HCT116 (cell line): ENCODE data around the gene SRGAP2B. TPM values are rescaled to one million over a fixed set of nuclear protein-coding genes. Genes with fewer than 3 reads are reported as not detected.
A peak's percentile ranks its signal among the peaks of the same experiment; 100 is the strongest.
"Not testable (repeated sequence)": the region's sequence is repeated elsewhere in the genome, so short reads cannot be mapped to it uniquely, and the experiment has no call there.

Experiments
- ATAC-seq: fragments of 200-7000 bp; cut with Tn5 transposase; 2 replicates; pipeline ENCODE4 v1.9.1; 2020; ENCODE audit warnings: mild to moderate bottlenecking, moderate library complexity
- BruUV-seq: library from RNA; stranded (reverse); fragments of 400-500 nt; replicated peaks from 2 replicates; lab custom pipeline; 2021; lab: Mats Ljungman, UMichigan
- CTCF ChIA-PET: fragments of 300-600 bp; sonication (Branson Sonifier 250); formaldehyde crosslinking; loops from one replicate; lab custom pipeline; 2021; ENCODE audit warnings: antibody characterized with exemption; lab: Charles Lee
- POLR2A ChIA-PET: fragments of 300-600, 350-600 bp; sonication (Branson Sonifier 250); formaldehyde crosslinking; loops from one replicate; lab custom pipeline; 2021; ENCODE audit warnings: antibody characterized with exemption; lab: Charles Lee
- RAD21 ChIA-PET, 2 experiments: fragments of 300-600 bp; sonication (Branson Sonifier 250); formaldehyde crosslinking; loops; one replicate each; lab custom pipeline; 2023; ENCODE audit warnings: low total read pairs in 2 of 2; ENCODE audit not compliant: uncharacterized antibody in 2 of 2, unreplicated experiment in 2 of 2, low non-redundant PET in 1 of 2; lab: Charles Lee
- DNase-seq: peaks from one replicate; pipeline ENCODE4 v3.0.0-alpha.2; 2010; ENCODE audit warnings: low read depth, low spot score
- H2AFZ ChIP-seq: fragments of 200-600 bp; shearing (Covaris generic), sonication (generic); 2 replicates; pipeline ENCODE4 v1.6.1; 2017; ENCODE audit warnings: low read depth, mixed run types, mixed read lengths, antibody characterized with exemption, low read length; ENCODE audit not compliant: poor library complexity, severe bottlenecking
- H3K27ac ChIP-seq: 2 replicates; pipeline ENCODE4 v1.5.1; 2012; ENCODE audit warnings: low read depth, low read length
- H3K27me3 ChIP-seq: fragments of 200-600 bp; sonication (generic); 2 replicates; pipeline ENCODE4 v1.6.1; 2016; ENCODE audit warnings: mixed run types, low read length, mixed read lengths; ENCODE audit not compliant: insufficient read depth
- H3K36me3 ChIP-seq, 2 experiments: fragments of 200-500 bp in 1 of 2; fragments of 200-600 bp in 1 of 2; sonication (Bioruptor generic) in 1 of 2; sonication (generic) in 1 of 2; 2 replicates each; pipeline versions ENCODE4 v1.5.1 to v1.6.1; 2014 to 2016; ENCODE audit warnings: low read length in 2 of 2, inconsistent platforms in 1 of 2, mixed read lengths in 1 of 2, mixed run types in 1 of 2; ENCODE audit not compliant: insufficient read depth in 2 of 2, control insufficient read depth in 1 of 2
- H3K4me1 ChIP-seq, 2 experiments: fragments of 200-600 bp in 1 of 2; sonication (generic) in 1 of 2; 2 replicates each; pipeline versions ENCODE4 v1.5.1 to v1.6.1; 2012 to 2017; ENCODE audit warnings: low read length in 2 of 2, inconsistent platforms in 1 of 2, mild to moderate bottlenecking in 1 of 2, mixed read lengths in 1 of 2, mixed run types in 1 of 2, moderate library complexity in 1 of 2; ENCODE audit not compliant: insufficient read depth in 2 of 2, control insufficient read depth in 1 of 2
- H3K4me2 ChIP-seq: fragments of 200-600 bp; sonication (generic); 2 replicates; pipeline ENCODE4 v1.6.1; 2017; ENCODE audit warnings: mixed run types, low read length, mixed read lengths
- H3K4me3 ChIP-seq, 2 experiments: fragments of 200-600 bp in 1 of 2; sonication (generic) in 1 of 2; replicated peaks in 1 of 2; 2 replicates each; pipeline ENCODE4 v1.5.1; 2011 to 2016; ENCODE audit warnings: low read length in 2 of 2, control low read depth in 1 of 2, low read depth in 1 of 2, mild to moderate bottlenecking in 1 of 2, mixed read lengths in 1 of 2, mixed run types in 1 of 2
- H3K79me2 ChIP-seq: fragments of 200-600 bp; sonication (generic); 2 replicates; pipeline ENCODE4 v1.6.1; 2017; ENCODE audit warnings: mild to moderate bottlenecking, mixed run types, low read length, moderate library complexity, mixed read lengths; ENCODE audit not compliant: insufficient read depth
- H3K9ac ChIP-seq: fragments of 200-600 bp; sonication (generic); 2 replicates; pipeline ENCODE4 v1.6.1; 2016; ENCODE audit warnings: low read length, mixed read lengths
- H3K9me2 ChIP-seq: fragments of 200-600 bp; sonication (generic), shearing (Covaris generic); 2 replicates; pipeline ENCODE4 v1.6.1; 2017; ENCODE audit warnings: mixed run types, mild to moderate bottlenecking, moderate library complexity; ENCODE audit not compliant: insufficient read depth
- H3K9me3 ChIP-seq, 2 experiments: fragments of 200-500 bp in 1 of 2; fragments of 200-600 bp in 1 of 2; sonication (Bioruptor generic) in 1 of 2; sonication (generic) in 1 of 2; 2 replicates each; pipeline ENCODE4 v1.6.1; 2014 to 2017; ENCODE audit warnings: low read length in 2 of 2, mixed read lengths in 2 of 2, inconsistent platforms in 1 of 2, low read depth in 1 of 2, mild to moderate bottlenecking in 1 of 2, mixed run types in 1 of 2, moderate library complexity in 1 of 2; ENCODE audit not compliant: control insufficient read depth in 1 of 2, insufficient read depth in 1 of 2
- H4K20me1 ChIP-seq: fragments of 200-600 bp; sonication (generic), shearing (Covaris generic); 2 replicates; pipeline ENCODE4 v1.6.1; 2017; ENCODE audit warnings: mixed run types, mild to moderate bottlenecking, moderate library complexity; ENCODE audit not compliant: insufficient read depth
- intact Hi-C: fragments of 100-400 bp; cut with micrococcal nuclease; formaldehyde crosslinking; loops from 2 replicates; pipeline ENCODE4 v1.10.0; 2022
- total RNA-seq: library from RNA; stranded (reverse); gene quantifications from one replicate; pipeline ENCODE4 v1.2.1, GENCODE V29; 2021; ENCODE audit not compliant: unreplicated experiment

SRGAP2B gene
- total RNA-seq, 1 experiment from 2014 or later = 31.2 TPM

- BruUV-seq, H3K9me3 ChIP-seq, H3K4me1 ChIP-seq, H4K20me1 ChIP-seq, POLR2A ChIA-PET, H3K9ac ChIP-seq, DNase-seq, CTCF ChIA-PET, H3K27me3 ChIP-seq, H3K4me2 ChIP-seq, H3K36me3 ChIP-seq, intact Hi-C loops, H3K27ac ChIP-seq, H3K9me2 ChIP-seq, H2AFZ ChIP-seq, H3K79me2 ChIP-seq, H3K4me3 ChIP-seq, RAD21 ChIA-PET: not testable (repeated sequence)
- ATAC-seq = peak; percentile 66
Measured at GRCh38 chr1:144946525-144947480, 148.3 kb downstream of the SRGAP2B start.

DNA sequence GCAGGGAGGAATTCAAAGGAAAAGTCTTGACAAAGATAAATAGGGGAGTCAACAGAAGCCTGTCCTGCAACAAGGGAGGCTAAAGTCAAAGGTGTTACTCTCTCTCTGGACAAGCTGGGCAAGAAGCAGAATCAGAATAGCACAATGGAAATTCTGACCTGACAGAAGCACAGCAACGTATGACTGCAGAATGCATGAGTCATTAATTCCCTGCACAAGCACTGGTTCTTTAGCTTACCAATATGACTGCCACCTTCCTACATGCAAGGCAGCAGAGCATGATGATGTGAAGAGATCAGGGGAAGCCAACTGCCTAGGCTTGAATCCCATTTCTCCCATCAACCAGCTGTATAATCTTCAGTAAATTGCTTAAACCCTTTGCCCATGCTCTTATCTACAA is 153.4 kb downstream of the SRGAP2B start:
- H3K27ac ChIP-seq, RAD21 ChIA-PET, H3K4me1 ChIP-seq, H3K9me2 ChIP-seq, H3K4me3 ChIP-seq, H3K9me3 ChIP-seq, CTCF ChIA-PET, intact Hi-C loops, POLR2A ChIA-PET, H3K27me3 ChIP-seq, H3K36me3 ChIP-seq, DNase-seq, BruUV-seq, H3K79me2 ChIP-seq, H3K9ac ChIP-seq, H4K20me1 ChIP-seq, H3K4me2 ChIP-seq, H2AFZ ChIP-seq: not testable (repeated sequence)
- ATAC-seq = peak; percentile 67

DNA sequence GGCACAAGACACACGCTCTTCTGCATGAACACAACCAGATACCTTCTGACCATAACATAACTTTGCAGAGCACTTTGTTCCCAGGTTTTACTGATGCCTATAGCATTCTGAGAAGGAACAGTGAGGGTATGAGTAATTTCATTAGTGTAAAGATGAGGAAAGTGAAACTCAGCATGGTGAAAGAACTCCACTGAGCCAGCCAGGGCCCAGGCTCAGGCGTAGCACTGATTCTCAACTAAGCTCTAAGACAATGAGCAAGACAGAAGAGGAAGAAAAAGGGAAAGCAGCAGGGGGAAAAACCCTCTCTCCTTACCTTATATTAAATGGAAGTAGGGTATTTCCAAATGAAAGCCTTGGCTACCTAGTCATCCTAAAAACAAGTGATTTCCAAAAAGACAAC is 155.1 kb downstream of the SRGAP2B start:
- H3K27ac ChIP-seq, CTCF ChIA-PET, H3K4me2 ChIP-seq, H2AFZ ChIP-seq, H3K4me3 ChIP-seq, DNase-seq, H3K36me3 ChIP-seq, H4K20me1 ChIP-seq, H3K79me2 ChIP-seq, H3K27me3 ChIP-seq, H3K4me1 ChIP-seq, POLR2A ChIA-PET, RAD21 ChIA-PET, intact Hi-C loops, H3K9ac ChIP-seq, ATAC-seq, H3K9me2 ChIP-seq, BruUV-seq, H3K9me3 ChIP-seq: not testable (repeated sequence)

- peak; percentile 78 for ATAC-seq
- CTCF ChIA-PET = not testable (repeated sequence)
Measured at GRCh38 chr1:144938627-144939026, 156.5 kb downstream of the SRGAP2B start.

More at GRCh38 chr1:144938627-144939026, 156.5 kb downstream of the SRGAP2B start:
- H3K4me2 ChIP-seq, H3K9me2 ChIP-seq, H3K27ac ChIP-seq, H3K27me3 ChIP-seq, POLR2A ChIA-PET, H3K9me3 ChIP-seq, BruUV-seq, H3K36me3 ChIP-seq, RAD21 ChIA-PET, H4K20me1 ChIP-seq, intact Hi-C loops, DNase-seq, H3K4me1 ChIP-seq, H3K79me2 ChIP-seq, H3K9ac ChIP-seq, H2AFZ ChIP-seq, H3K4me3 ChIP-seq: not testable (repeated sequence)
